Right atrium auricular region (tissue), 2 donors: ENCODE data around the gene MRPL32. TPM values are rescaled to one million over a fixed set of nuclear protein-coding genes. Genes with fewer than 3 reads are reported as not detected.
"Not testable (repeated sequence)": the region's sequence is repeated elsewhere in the genome, so short reads cannot be mapped to it uniquely, and the experiment has no call there.

Source experiments
- DNase-seq: peaks from one replicate; pipeline ENCODE4 v3.0.0-alpha.2; 2019; ENCODE audit warnings: low spot score
- H3K27ac ChIP-seq, 2 donors: fragments of 200-600 bp; sonication (generic); 1 replicate in 1 of 2; 2 replicates in 1 of 2; pipeline ENCODE4 v1.5.1; 2016 to 2019
- H3K27me3 ChIP-seq, 2 donors: fragments of 200-600 bp; sonication (generic); one replicate each; pipeline versions ENCODE4 v1.5.1 to v1.6.0; 2017 to 2019
- H3K36me3 ChIP-seq: fragments of 200-600 bp; sonication (generic); one replicate; pipeline ENCODE4 v1.5.1; 2016
- H3K4me1 ChIP-seq, 2 donors: fragments of 200-600 bp; sonication (generic); one replicate each; pipeline versions ENCODE4 v1.5.1 to v1.6.0; 2017 to 2019
- H3K4me3 ChIP-seq, 2 donors: fragments of 200-600 bp; sonication (generic); 1 replicate in 1 of 2; 2 replicates in 1 of 2; pipeline ENCODE4 v1.5.1; 2017 to 2019; ENCODE audit warnings: mild to moderate bottlenecking in 1 of 2, moderate library complexity in 1 of 2
- H3K9me3 ChIP-seq, 2 donors: fragments of 200-600 bp; sonication (generic); one replicate each; pipeline ENCODE4 v1.5.1; 2019
- total RNA-seq, 2 donors: library from RNA; depleted of rRNA; stranded (reverse); fragments of >200 nt; gene quantifications; one replicate each; pipeline ENCODE4 v1.1.0, GENCODE V29; 2016
- TF ChIP-seq, protein P1 (sequence below), 2 donors: fragments of 200-600 bp; sonication (generic); IDR thresholded peaks; one replicate each; pipeline ENCODE4 v1.5.1; 2019; ENCODE audit warnings: antibody characterized with exemption in 2 of 2

Gene MRPL32
- total RNA-seq: 10 to 100 TPM; 36.1 to 53.1 TPM

DNA sequence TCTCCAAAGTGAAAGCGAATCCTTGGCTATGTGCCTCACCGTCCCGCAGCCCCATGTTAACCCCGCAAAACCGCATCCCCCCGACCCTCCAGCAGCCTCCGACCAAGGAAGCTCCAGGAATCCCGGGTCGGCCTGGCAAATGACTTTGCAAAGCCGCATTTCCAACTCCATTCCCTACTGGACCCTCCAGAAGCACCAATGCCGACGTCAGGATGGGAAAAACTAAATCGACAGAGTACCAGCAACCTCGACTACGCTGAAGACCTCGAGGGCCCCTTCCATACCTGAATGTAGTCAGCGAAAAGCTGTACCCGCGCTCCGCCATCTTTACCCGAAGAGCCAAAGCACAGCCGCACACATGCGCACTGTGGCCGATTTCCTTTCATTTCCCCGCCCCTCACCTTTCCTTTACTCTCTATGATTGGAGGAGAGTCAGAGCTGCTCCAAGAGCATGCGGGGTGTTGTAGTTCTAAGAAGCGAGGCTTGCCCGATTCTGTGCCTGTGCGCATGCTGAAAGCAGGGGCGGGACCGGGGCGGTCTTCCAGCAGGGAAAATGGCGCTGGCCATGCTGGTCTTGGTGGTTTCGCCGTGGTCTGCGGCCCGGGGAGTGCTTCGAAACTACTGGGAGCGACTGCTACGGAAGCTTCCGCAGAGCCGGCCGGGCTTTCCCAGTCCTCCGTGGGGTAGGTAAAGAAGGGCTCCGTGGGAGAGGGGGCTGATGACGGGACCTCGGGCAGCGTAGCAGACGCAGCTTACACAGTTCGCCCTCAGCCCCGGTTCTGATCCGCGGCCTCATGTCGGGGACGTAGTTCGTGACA lies at the start of gene MRPL32, which contains the start of gene PSMA2:
Gene MRPL32, plus strand, starts transcription at position 543 of the 818 bp plus-strand sequence. Its CDS starts 11 bp downstream, at position 554.
Gene PSMA2, minus strand, starts transcription at position 341 of the 818 bp plus-strand sequence. Its CDS starts 16 bp downstream, at position 325.
- H3K4me3 ChIP-seq: peak within 1 kb of the TSS; percentile 82 to 93
- no peaks in the 10 kb centered on the region for H3K27me3 ChIP-seq
- H3K4me1 ChIP-seq: peaks cover 0 to 42% of the 10 kb centered on the region in 2 donors
- H3K9me3 ChIP-seq: no peaks in the 10 kb centered on the region
- TF ChIP-seq, protein P1, sequence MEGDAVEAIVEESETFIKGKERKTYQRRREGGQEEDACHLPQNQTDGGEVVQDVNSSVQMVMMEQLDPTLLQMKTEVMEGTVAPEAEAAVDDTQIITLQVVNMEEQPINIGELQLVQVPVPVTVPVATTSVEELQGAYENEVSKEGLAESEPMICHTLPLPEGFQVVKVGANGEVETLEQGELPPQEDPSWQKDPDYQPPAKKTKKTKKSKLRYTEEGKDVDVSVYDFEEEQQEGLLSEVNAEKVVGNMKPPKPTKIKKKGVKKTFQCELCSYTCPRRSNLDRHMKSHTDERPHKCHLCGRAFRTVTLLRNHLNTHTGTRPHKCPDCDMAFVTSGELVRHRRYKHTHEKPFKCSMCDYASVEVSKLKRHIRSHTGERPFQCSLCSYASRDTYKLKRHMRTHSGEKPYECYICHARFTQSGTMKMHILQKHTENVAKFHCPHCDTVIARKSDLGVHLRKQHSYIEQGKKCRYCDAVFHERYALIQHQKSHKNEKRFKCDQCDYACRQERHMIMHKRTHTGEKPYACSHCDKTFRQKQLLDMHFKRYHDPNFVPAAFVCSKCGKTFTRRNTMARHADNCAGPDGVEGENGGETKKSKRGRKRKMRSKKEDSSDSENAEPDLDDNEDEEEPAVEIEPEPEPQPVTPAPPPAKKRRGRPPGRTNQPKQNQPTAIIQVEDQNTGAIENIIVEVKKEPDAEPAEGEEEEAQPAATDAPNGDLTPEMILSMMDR (IDR thresholded peaks at IDR 0.05): no peak
- peak within 1 kb of the TSS; percentile 72 to 84 for H3K27ac ChIP-seq
- H3K36me3 ChIP-seq: peaks cover 16% of the 10 kb centered on the region
- peak; percentile 97 for DNase-seq

DNA sequence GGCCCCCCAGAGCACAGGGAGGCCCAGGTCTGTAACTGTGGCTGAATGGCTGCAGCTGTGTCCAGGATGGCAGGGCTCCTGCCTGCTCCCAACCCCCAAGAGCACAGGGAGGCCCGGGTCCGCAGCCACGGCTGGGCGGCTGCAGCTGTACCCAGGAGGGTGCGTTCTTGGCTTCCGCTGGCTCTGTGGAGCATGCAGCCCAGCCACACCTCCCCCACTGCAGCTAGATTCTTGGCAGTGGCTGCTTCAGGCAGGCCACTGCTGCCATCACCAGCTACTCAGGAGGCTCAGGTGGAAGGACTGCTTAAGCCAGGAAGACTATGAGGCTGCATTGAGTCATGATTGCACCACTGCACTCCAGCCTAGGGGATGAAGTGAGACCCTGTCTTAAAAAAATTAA lies 48.2 kb upstream of the MRPL32 start:
- TF ChIP-seq, protein P1 (IDR thresholded peaks at IDR 0.05): no peak

DNA sequence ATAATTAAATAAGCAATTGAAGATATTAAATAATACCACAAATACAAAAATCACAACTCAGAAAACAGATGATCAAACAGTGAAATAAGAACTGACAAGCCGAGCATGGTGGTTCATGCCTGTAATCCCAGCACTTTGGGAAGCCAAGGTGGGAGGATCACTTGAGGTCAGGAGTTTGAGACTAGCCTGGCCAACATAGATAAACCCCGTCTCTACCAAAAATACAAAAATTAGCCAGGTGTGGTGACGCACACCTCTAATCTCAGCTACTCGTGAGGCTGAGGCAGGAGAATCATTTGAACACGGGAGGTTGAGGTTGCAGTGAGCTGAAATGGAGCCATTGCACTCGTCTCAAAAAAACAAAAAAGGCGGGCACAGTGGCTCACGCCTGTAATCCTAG lies 47.0 kb upstream of the MRPL32 start:
- H3K27me3 ChIP-seq, H3K9me3 ChIP-seq, H3K27ac ChIP-seq, H3K4me3 ChIP-seq, DNase-seq, H3K36me3 ChIP-seq: not testable (repeated sequence)
- H3K4me1 ChIP-seq: peaks cover 0 to 14% of the 10 kb centered on the region in 2 donors

More for the DNA sequence above, 48.2 kb upstream of the MRPL32 start:
- DNase-seq: no peak
- Histone ChIP-seq H3K36me3 (no peaks in the 10 kb centered on the region), H3K9me3 (no peaks in the 10 kb centered on the region), H3K27ac (no peak overlapping the region), H3K4me1 (peaks cover 0 to 11% of the 10 kb centered on the region in 2 donors), H3K4me3 (no peak overlapping the region), H3K27me3 (no peaks in the 10 kb centered on the region)

DNA sequence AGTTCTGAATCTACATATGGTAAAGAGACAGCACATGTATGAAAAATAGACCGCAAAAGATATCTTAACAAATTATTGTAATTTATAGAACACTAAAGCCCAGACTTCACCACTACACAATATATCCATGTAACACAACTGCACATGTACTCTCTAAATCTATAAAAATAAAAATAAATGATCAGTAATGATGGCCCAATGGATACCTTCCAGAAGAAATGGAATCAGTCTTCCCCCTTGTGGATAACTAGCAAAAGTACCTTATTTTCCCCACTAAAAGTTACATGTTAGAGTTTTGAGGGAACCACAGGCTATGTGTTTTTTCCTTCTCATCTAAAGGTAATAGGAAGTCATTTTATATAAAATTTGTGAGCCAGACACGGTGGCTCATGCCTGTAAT lies 46.0 kb upstream of the MRPL32 start:
- no peak for DNase-seq
- Histone ChIP-seq H3K36me3 (no peaks in the 10 kb centered on the region), H3K27ac (no peak overlapping the region), H3K27me3 (no peaks in the 10 kb centered on the region), H3K4me1 (peaks cover 0 to 14% of the 10 kb centered on the region in 2 donors), H3K4me3 (no peak overlapping the region), H3K9me3 (no peaks in the 10 kb centered on the region)
- TF ChIP-seq, protein P1 (IDR thresholded peaks at IDR 0.05): peak in 1 of 2 donors; percentile 31

DNA sequence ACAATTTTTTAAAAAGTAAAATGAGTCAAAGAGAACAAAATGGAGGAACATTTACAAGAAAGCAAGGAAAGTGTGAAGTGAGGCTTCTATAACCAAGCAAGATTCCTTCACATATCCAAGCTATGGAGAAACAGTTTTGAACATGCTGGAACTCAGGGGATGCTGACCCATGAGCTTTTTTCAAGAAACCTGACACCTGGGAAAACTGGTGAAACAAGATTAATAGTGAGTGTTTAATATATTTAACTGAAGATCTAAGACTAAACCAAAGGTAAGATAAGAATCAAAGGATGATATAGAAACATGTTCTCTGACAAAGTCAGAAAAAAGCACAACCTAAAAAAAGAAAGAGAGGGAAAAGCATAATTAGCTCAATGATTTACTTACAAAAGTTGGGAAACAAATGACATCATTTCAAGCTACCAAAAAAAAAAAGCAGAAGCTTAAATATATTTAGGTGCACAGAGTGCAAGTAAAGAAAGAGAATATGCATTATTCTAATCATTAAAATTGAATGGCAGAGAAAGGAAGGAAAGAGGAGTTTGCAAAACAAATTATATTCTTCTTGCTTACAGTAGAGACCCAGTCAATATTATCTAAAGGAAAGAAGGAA lies 45.2 kb upstream of the MRPL32 start:
- Histone ChIP-seq H3K36me3 (no peaks in the 10 kb centered on the region), H3K9me3 (no peaks in the 10 kb centered on the region), H3K4me1 (peaks cover 0 to 14% of the 10 kb centered on the region in 2 donors), H3K27ac (no peak overlapping the region), H3K4me3 (no peak overlapping the region), H3K27me3 (no peaks in the 10 kb centered on the region)
- DNase-seq: no peak
- TF ChIP-seq, protein P1 (IDR thresholded peaks at IDR 0.05): no peak
